SK-N-SH treated with all-trans-retinoic acid at 6 μM for 48 hours (cell line): ENCODE data around the gene SSR4.

Experiments used
- GLIS3 ChIP-seq: fragments of 250-450 bp; sonication (Bioruptor Pico); IDR thresholded peaks from 2 replicates; pipeline ENCODE4 v1.5.0; 2020; ENCODE audit warnings: mild to moderate bottlenecking, moderate library complexity
- TOX ChIP-seq: fragments of 250-450 bp; sonication (Bioruptor Pico); IDR thresholded peaks from 2 replicates; pipeline ENCODE4 v1.8.0; 2021; ENCODE audit warnings: mild to moderate bottlenecking, moderate library complexity, borderline replicate concordance
- ZC3H10 ChIP-seq: fragments of 250-450 bp; sonication (Bioruptor Pico); IDR thresholded peaks from 2 replicates; pipeline ENCODE4 v1.5.1; 2021; ENCODE audit warnings: mild to moderate bottlenecking, moderate library complexity
- ZFP30 ChIP-seq: fragments of 450-650 bp; formaldehyde crosslinking; IDR thresholded peaks from 2 replicates; pipeline ENCODE4 v1.5.0; 2022; ENCODE audit warnings: mild to moderate bottlenecking, moderate library complexity
- TF ChIP-seq, protein P1 (sequence below): fragments of 250-450 bp; sonication (Bioruptor Pico); IDR thresholded peaks from 2 replicates; pipeline ENCODE4 v1.5.1; 2020; ENCODE audit warnings: low read depth, mild to moderate bottlenecking, moderate library complexity

DNA sequence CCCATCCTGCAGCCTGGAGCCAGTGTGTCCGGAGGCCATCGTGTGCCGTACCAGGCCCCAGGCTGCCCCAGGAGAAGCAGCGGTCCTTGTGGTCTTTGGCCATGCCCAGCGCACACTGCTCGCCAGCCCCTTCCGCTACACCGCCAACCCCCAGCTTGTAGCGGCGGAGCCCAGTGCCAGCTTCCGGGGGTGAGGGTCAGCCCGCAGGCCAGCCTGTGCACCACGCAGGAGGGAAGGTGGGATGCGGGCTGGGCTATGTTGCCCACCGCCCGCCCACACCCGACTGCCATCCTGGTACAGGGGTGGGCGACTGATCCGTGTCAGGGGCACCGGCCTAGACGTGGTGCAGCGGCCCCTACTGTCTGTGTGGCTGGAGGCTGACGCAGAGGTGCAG lies 21.3 kb upstream of the SSR4 start:
- TF ChIP-seq ZFP30 (no peak), TOX (CRISPR knock-in tag) (no peak), ZC3H10 (CRISPR knock-in tag) (no peak), GLIS3 (CRISPR knock-in tag) (no peak)
- TF ChIP-seq, protein P1, sequence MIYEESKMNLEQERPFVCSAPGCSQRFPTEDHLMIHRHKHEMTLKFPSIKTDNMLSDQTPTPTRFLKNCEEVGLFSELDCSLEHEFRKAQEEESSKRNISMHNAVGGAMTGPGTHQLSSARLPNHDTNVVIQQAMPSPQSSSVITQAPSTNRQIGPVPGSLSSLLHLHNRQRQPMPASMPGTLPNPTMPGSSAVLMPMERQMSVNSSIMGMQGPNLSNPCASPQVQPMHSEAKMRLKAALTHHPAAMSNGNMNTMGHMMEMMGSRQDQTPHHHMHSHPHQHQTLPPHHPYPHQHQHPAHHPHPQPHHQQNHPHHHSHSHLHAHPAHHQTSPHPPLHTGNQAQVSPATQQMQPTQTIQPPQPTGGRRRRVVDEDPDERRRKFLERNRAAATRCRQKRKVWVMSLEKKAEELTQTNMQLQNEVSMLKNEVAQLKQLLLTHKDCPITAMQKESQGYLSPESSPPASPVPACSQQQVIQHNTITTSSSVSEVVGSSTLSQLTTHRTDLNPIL (CRISPR knock-in tag): no peak
